ENCODE measurements around the gene C9orf78.

GRCh38 chr9:129835128-129835859, at the start of gene C9orf78, which contains the start of gene USP20:
- TF ChIP-seq CTCF (IDR thresholded peaks at IDR 0.05; ENCODE audit: low read depth, low read length, missing input control) = no peak
- no peak for TF ChIP-seq REST (IDR thresholded peaks at IDR 0.05)
- peak; percentile 67 for TF ChIP-seq SP1 (IDR thresholded peaks at IDR 0.05)
- no peak for TF ChIP-seq NR2F2 (IDR thresholded peaks at IDR 0.05)
- no peak for TF ChIP-seq MAX (IDR thresholded peaks at IDR 0.05)
- no peak for TF ChIP-seq RXRA (IDR thresholded peaks at IDR 0.05)
- peak; percentile 43 to 88 for TF ChIP-seq GABPA (IDR thresholded peaks at IDR 0.05 in 1 of 2, conservative IDR thresholded peaks at IDR 0.05 in 1 of 2)

Measured in liver (tissue), 3 donors.